CD4-positive, alpha-beta memory T cell (primary cell): Measurements from ENCODE around the gene CLECL1. TPM values are rescaled to one million over a fixed set of nuclear protein-coding genes. Genes with fewer than 3 reads are reported as not detected.

Experiments
- CTCF ChIA-PET: fragments of 350-600 bp; sonication (Branson Sonifier 250); formaldehyde crosslinking; loops from one replicate; lab custom pipeline; 2021; ENCODE audit warnings: inconsistent platforms; ENCODE audit not compliant: partially characterized antibody; lab: Charles Lee
- POLR2A ChIA-PET: fragments of 350-600 bp; sonication (Branson Sonifier 250); formaldehyde crosslinking; loops from one replicate; lab custom pipeline; 2021; ENCODE audit not compliant: partially characterized antibody; lab: Charles Lee
- DNase-seq, 5 donors: peaks; one replicate each; pipeline versions ENCODE4 v3.0.0 to v3.0.0-alpha.2; 2020 to 2022; ENCODE audit warnings: mixed read lengths in 1 of 5
- H3K27ac ChIP-seq: one replicate; pipeline ENCODE4 v1.7.0; 2013; ENCODE audit warnings: low read depth, low read length
- H3K27me3 ChIP-seq: 2 replicates; pipeline ENCODE4 v1.7.0; 2013; ENCODE audit warnings: mild to moderate bottlenecking, low read length, moderate library complexity; ENCODE audit not compliant: insufficient read depth
- H3K36me3 ChIP-seq: 2 replicates; pipeline ENCODE4 v1.7.0; 2013; ENCODE audit warnings: mild to moderate bottlenecking, low read length, moderate library complexity; ENCODE audit not compliant: insufficient read depth
- H3K4me1 ChIP-seq: 2 replicates; pipeline ENCODE4 v1.7.0; 2013; ENCODE audit warnings: mild to moderate bottlenecking, low read length, moderate library complexity; ENCODE audit not compliant: insufficient read depth
- H3K4me3 ChIP-seq, 2 donors: one replicate each; pipeline ENCODE4 v1.7.0; 2013; ENCODE audit warnings: low read length in 2 of 2, mild to moderate bottlenecking in 1 of 2
- H3K9me3 ChIP-seq, 2 donors: one replicate each; pipeline ENCODE4 v1.7.0; 2013; ENCODE audit warnings: low read length in 2 of 2, control low read depth in 1 of 2; ENCODE audit not compliant: control insufficient read depth in 1 of 2
- H3K27ac Mint-ChIP-seq, 7 donors: one replicate each; pipeline ENCODE4 v1.8.0; 2020 to 2021; ENCODE audit warnings: mixed read lengths in 7 of 7, mild to moderate bottlenecking in 6 of 7, inconsistent platforms in 3 of 7, moderate library complexity in 3 of 7
- H3K27me3 Mint-ChIP-seq, 2 donors: one replicate each; pipeline ENCODE4 v1.8.0; 2020 to 2021; ENCODE audit warnings: mixed read lengths in 2 of 2
- H3K36me3 Mint-ChIP-seq, 2 donors: one replicate each; pipeline ENCODE4 v1.8.0; 2020 to 2021; ENCODE audit warnings: mixed read lengths in 2 of 2, inconsistent platforms in 1 of 2, mild to moderate bottlenecking in 1 of 2
- H3K4me1 Mint-ChIP-seq, 4 donors: one replicate each; pipeline ENCODE4 v1.8.0; 2020 to 2021; ENCODE audit warnings: mixed read lengths in 4 of 4, mild to moderate bottlenecking in 1 of 4
- H3K4me3 Mint-ChIP-seq, 8 donors: one replicate each; pipeline ENCODE4 v1.8.0; 2020 to 2021; ENCODE audit warnings: mixed read lengths in 8 of 8, mild to moderate bottlenecking in 7 of 8, moderate library complexity in 6 of 8, inconsistent platforms in 3 of 8
- H3K9me3 Mint-ChIP-seq, 8 donors: one replicate each; pipeline ENCODE4 v1.8.0; 2020 to 2021; ENCODE audit warnings: mixed read lengths in 8 of 8, mild to moderate bottlenecking in 5 of 8, inconsistent platforms in 3 of 8, moderate library complexity in 1 of 8
- intact Hi-C: fragments of 100-400 bp; cut with micrococcal nuclease; formaldehyde crosslinking; loops from one replicate; pipeline ENCODE4 v1.15.1; 2023
- polyA plus RNA-seq, 2 donors: library from polyadenylated mRNA; unstranded; fragments of 300-500 nt; fragmentation: Illumina TruSeq; gene quantifications; one replicate each; pipeline ENCODE4 v1.2.3, GENCODE V29; 2021
- total RNA-seq, 2 experiments: library from RNA; stranded (reverse); gene quantifications; one replicate each; pipeline ENCODE4 v1.2.3, GENCODE V29; 2021

Gene CLECL1
- total and polyA plus RNA-seq, 4 experiments from 2014 or later: 4.3 to 8.6 (median 7.4) TPM

GRCh38 chr12:9753498-9753897 lies 20.6 kb upstream of the CLECL1 start:
- DNase-seq: peak in 1 of 5 donors; percentile 14
- Histone ChIP-seq H3K27ac (no peak overlapping the region), H3K9me3 (no peaks in the 10 kb centered on the region), H3K4me3 (no peak overlapping the region), H3K27me3 (no peaks in the 10 kb centered on the region), H3K4me1 (peaks cover 75% of the 10 kb centered on the region), H3K36me3 (peaks cover 35% of the 10 kb centered on the region)
- ChIA-PET CTCF (interaction anchor here (0.9 to 22.5 kb wide), 6 partner anchors 6 to 61 kb away, joined by 3 to 889 read pairs (median 84); partner anchors contain the start of gene CD69), POLR2A (interaction anchor here (1.0 to 15.8 kb wide), 8 partner anchors 7 to 153 kb away, joined by 3 to 422 read pairs (median 66); partner anchors contain the start of gene CD69)
- Mint-ChIP-seq H3K27ac (peak overlapping the region in 6 of 7 donors; percentile 4 to 80 (median 53)), H3K9me3 (peaks cover 0 to 3% (median 0%) of the 10 kb centered on the region in 8 donors), H3K27me3 (no peaks in the 10 kb centered on the region), H3K36me3 (peaks cover 47 to 63% of the 10 kb centered on the region in 2 donors), H3K4me3 (peak overlapping the region in 4 of 8 donors; percentile 3 to 53 (median 20)), H3K4me1 (peaks cover 42 to 78% (median 58%) of the 10 kb centered on the region in 4 donors)
- intact Hi-C loops: no loop called here

GRCh38 chr12:9753073-9753472 lies 20.2 kb upstream of the CLECL1 start:
- Histone ChIP-seq H3K36me3 (peaks cover 35% of the 10 kb centered on the region), H3K27ac (no peak overlapping the region), H3K4me1 (peaks cover 75% of the 10 kb centered on the region), H3K4me3 (no peak overlapping the region), H3K27me3 (no peaks in the 10 kb centered on the region), H3K9me3 (no peaks in the 10 kb centered on the region)
- H3K4me3 Mint-ChIP-seq: peak overlapping the region in 3 of 8 donors; percentile 24 to 53 (median 35)
- peaks cover 42 to 74% (median 59%) of the 10 kb centered on the region in 4 donors for H3K4me1 Mint-ChIP-seq
- peaks cover 47 to 59% of the 10 kb centered on the region in 2 donors for H3K36me3 Mint-ChIP-seq
- intact Hi-C loops: no loop called here
- DNase-seq: no peak
- CTCF ChIA-PET: interaction anchor here (0.9 to 22.5 kb wide), 6 partner anchors 7 to 61 kb away, joined by 3 to 889 read pairs (median 84); partner anchors contain the start of gene CD69
- no peaks in the 10 kb centered on the region for H3K27me3 Mint-ChIP-seq
- POLR2A ChIA-PET: interaction anchor here (1.0 to 15.8 kb wide), 7 partner anchors 8 to 105 kb away, joined by 3 to 422 read pairs (median 129); partner anchors contain the start of gene CD69
- H3K27ac Mint-ChIP-seq: peak overlapping the region in 5 of 7 donors; percentile 22 to 80 (median 31)
- H3K9me3 Mint-ChIP-seq: peaks cover 0 to 3% (median 0%) of the 10 kb centered on the region in 8 donors

- Histone ChIP-seq H3K27ac (no peak overlapping the region), H3K9me3 (no peaks in the 10 kb centered on the region), H3K36me3 (peaks cover 35% of the 10 kb centered on the region), H3K4me1 (peaks cover 72% of the 10 kb centered on the region), H3K27me3 (no peaks in the 10 kb centered on the region), H3K4me3 (no peak overlapping the region)
- DNase-seq: no peak
- POLR2A ChIA-PET: interaction anchor here (0.8 to 15.8 kb wide), 8 partner anchors 8 to 104 kb away, joined by 3 to 422 read pairs (median 3); partner anchors contain the start of gene CD69
- H3K27me3 Mint-ChIP-seq: no peaks in the 10 kb centered on the region
- peak overlapping the region in 6 of 7 donors; percentile 33 to 95 (median 86) for H3K27ac Mint-ChIP-seq
- peaks cover 46 to 51% of the 10 kb centered on the region in 2 donors for H3K36me3 Mint-ChIP-seq
- H3K9me3 Mint-ChIP-seq: peaks cover 0 to 3% (median 0%) of the 10 kb centered on the region in 8 donors
- H3K4me1 Mint-ChIP-seq: peaks cover 39 to 67% (median 56%) of the 10 kb centered on the region in 4 donors
- intact Hi-C loops: no loop called here
- peak overlapping the region in 5 of 8 donors; percentile 18 to 62 (median 51) for H3K4me3 Mint-ChIP-seq
- CTCF ChIA-PET: interaction anchor here (1.1 to 22.5 kb wide), 13 partner anchors 8 to 118 kb away, joined by 3 to 889 read pairs (median 23); partner anchors contain the start of genes CD69 and CLEC2B
Observed at GRCh38 chr12:9752145-9752933, 19.4 kb upstream of the CLECL1 start.

- intact Hi-C loops: loop anchor here (2.0 kb wide), 2 partner anchors 21 to 117 kb away; partner anchors contain the start of gene CLEC2B
- POLR2A ChIA-PET: interaction anchor here (0.8 to 15.8 kb wide), 19 partner anchors 9 to 174 kb away, joined by 3 to 422 read pairs (median 5); partner anchors contain the start of genes CD69 and CLEC2B
- Histone ChIP-seq H3K9me3 (no peaks in the 10 kb centered on the region), H3K36me3 (peaks cover 35% of the 10 kb centered on the region), H3K4me3 (no peak overlapping the region), H3K27ac (peak overlapping the region; percentile 4), H3K27me3 (no peaks in the 10 kb centered on the region), H3K4me1 (peaks cover 64% of the 10 kb centered on the region)
- H3K36me3 Mint-ChIP-seq: peaks cover 39 to 44% of the 10 kb centered on the region in 2 donors
- no peaks in the 10 kb centered on the region for H3K27me3 Mint-ChIP-seq
- peaks cover 35 to 58% (median 49%) of the 10 kb centered on the region in 4 donors for H3K4me1 Mint-ChIP-seq
- H3K9me3 Mint-ChIP-seq: peaks cover 0 to 3% (median 0%) of the 10 kb centered on the region in 8 donors
- H3K4me3 Mint-ChIP-seq: peak overlapping the region; percentile 4 to 62 (median 51)
- peak overlapping the region; percentile 33 to 95 (median 87) for H3K27ac Mint-ChIP-seq
- DNase-seq: peak; percentile 41 to 81 (median 48)
- CTCF ChIA-PET: interaction anchor here (0.9 to 22.5 kb wide), 38 partner anchors 8 to 389 kb away, joined by 3 to 889 read pairs (median 6); partner anchors contain the start of genes CD69 and CLEC2B
Observed at GRCh38 chr12:9751204-9752144, 18.6 kb upstream of the CLECL1 start.

- Mint-ChIP-seq H3K27me3 (no peaks in the 10 kb centered on the region), H3K27ac (peak overlapping the region; percentile 72 to 94 (median 85)), H3K9me3 (peaks cover 0 to 3% (median 0%) of the 10 kb centered on the region in 8 donors), H3K4me1 (peaks cover 30 to 51% (median 42%) of the 10 kb centered on the region in 4 donors), H3K4me3 (peak overlapping the region; percentile 37 to 78 (median 72)), H3K36me3 (peaks cover 32 to 36% of the 10 kb centered on the region in 2 donors)
- intact Hi-C loops: loop anchor here (1.0 to 2.0 kb wide), 9 partner anchors 9 to 440 kb away; partner anchors contain the start of genes CD69 and CLEC2B
- ChIA-PET CTCF (interaction anchor here (0.6 to 22.5 kb wide), 50 partner anchors 8 to 419 kb away, joined by 3 to 889 read pairs (median 5); partner anchors contain the start of genes CD69 and CLEC2B), POLR2A (interaction anchor here (0.8 to 15.8 kb wide), 18 partner anchors 8 to 175 kb away, joined by 3 to 422 read pairs (median 5); partner anchors contain the start of genes CD69, CLEC2B, CLEC2D and CLECL1)
- H3K36me3 ChIP-seq: peaks cover 29% of the 10 kb centered on the region
- H3K4me3 ChIP-seq: no peak overlapping the region
- no peaks in the 10 kb centered on the region for H3K27me3 ChIP-seq
- H3K9me3 ChIP-seq: no peaks in the 10 kb centered on the region
- peak; percentile 67 to 75 (median 72) for DNase-seq
- peaks cover 55% of the 10 kb centered on the region for H3K4me1 ChIP-seq
- H3K27ac ChIP-seq: peak overlapping the region; percentile 2
Observed at GRCh38 chr12:9750276-9751203, 17.6 kb upstream of the CLECL1 start.
